GM19043 (cell line): ENCODE measurements around the gene B3GNT3.

Experiments
- ATAC-seq: cut with Tn5 transposase; IDR thresholded peaks from one replicate; pipeline ENCODE4 v1.9.1; 2021; ENCODE audit warnings: low read depth; ENCODE audit not compliant: unreplicated experiment

The B3GNT3 gene

GRCh38 chr19:17832443-17833208 lies 37.7 kb downstream of the B3GNT3 start:
- ATAC-seq = no peak

- no peak for ATAC-seq
Measured at GRCh38 chr19:17834350-17835181, 39.6 kb downstream of the B3GNT3 start.

GRCh38 chr19:17835182-17836006 lies 40.5 kb downstream of the B3GNT3 start:
- no peak for ATAC-seq

GRCh38 chr19:17836530-17836929 lies 41.6 kb downstream of the B3GNT3 start:
- ATAC-seq = no peak

- no peak for ATAC-seq
Measured at GRCh38 chr19:17837972-17838371, 43.0 kb downstream of the B3GNT3 start.

GRCh38 chr19:17840019-17840418 lies 45.1 kb downstream of the B3GNT3 start:
- ATAC-seq = no peak

- ATAC-seq = no peak
Measured at GRCh38 chr19:17841371-17841809, 46.5 kb downstream of the B3GNT3 start.

- ATAC-seq = no peak
Measured at GRCh38 chr19:17841810-17842662, 47.1 kb downstream of the B3GNT3 start.

- ATAC-seq = no peak
Measured at GRCh38 chr19:17842663-17843291, 47.8 kb downstream of the B3GNT3 start.

- no peak for ATAC-seq
Measured at GRCh38 chr19:17843292-17843827, 48.4 kb downstream of the B3GNT3 start.

- ATAC-seq = no peak
Measured at GRCh38 chr19:17843908-17844490, 49.1 kb downstream of the B3GNT3 start.

GRCh38 chr19:17846146-17846545 lies 51.2 kb downstream of the B3GNT3 start:
- ATAC-seq = no peak

GRCh38 chr19:17847538-17848366 lies 52.8 kb downstream of the B3GNT3 start, which contains the start of gene JAK3:
Gene JAK3, minus strand, starts transcription at chr19:17847982. Its CDS starts 3,565 bp downstream, at chr19:17844417.
- peak; percentile 40 for ATAC-seq

- no peak for ATAC-seq
Measured at GRCh38 chr19:17848595-17849292, 53.8 kb downstream of the B3GNT3 start.

- ATAC-seq = no peak
Measured at GRCh38 chr19:17854061-17854460, 59.1 kb downstream of the B3GNT3 start.

GRCh38 chr19:17855280-17856152 lies 60.6 kb downstream of the B3GNT3 start:
- ATAC-seq = no peak
